SK-N-SH (cell line): Measurements from ENCODE around the gene ZBTB16. TPM values are rescaled to one million over a fixed set of nuclear protein-coding genes. Genes with fewer than 3 reads are reported as not detected.

ENCODE experiments used
- CTCF ChIA-PET: fragments of 300-600, 350-600 bp; formaldehyde crosslinking; extraction: SDS; loops from one replicate; lab custom pipeline; 2021; lab: Yijun Ruan, JAX
- POLR2A ChIA-PET: fragments of 350-600 bp; sonication (Branson Sonifier 250); formaldehyde crosslinking; extraction: SDS; loops from one replicate; lab custom pipeline; 2020; ENCODE audit warnings: antibody characterized with exemption, inconsistent platforms; lab: Yijun Ruan, JAX
- DNase-seq: peaks from one replicate; pipeline ENCODE4 v3.0.0; 2012
- H2AFZ ChIP-seq: fragments of 200-600 bp; sonication (generic); 2 replicates; pipeline ENCODE4 v1.8.1; 2016; ENCODE audit warnings: antibody characterized with exemption, mild to moderate bottlenecking, low read depth
- H3F3A ChIP-seq: fragments of 200-600 bp; sonication (generic); replicated peaks from 2 replicates; pipeline ENCODE3; 2016; ENCODE audit warnings: antibody characterized with exemption, mild to moderate bottlenecking; ENCODE audit not compliant: insufficient read depth
- H3K27ac ChIP-seq, 2 experiments: fragments of 200-500 bp in 1 of 2; fragments of 200-600 bp in 1 of 2; sonication (Bioruptor generic) in 1 of 2; sonication (generic), shearing (Covaris generic) in 1 of 2; 2 replicates each; pipeline versions ENCODE4 v1.5.1 to v1.6.1; 2014 to 2016; ENCODE audit warnings: low read depth in 2 of 2, inconsistent platforms in 1 of 2, low read length in 1 of 2, mild to moderate bottlenecking in 1 of 2, mixed read lengths in 1 of 2
- H3K27me3 ChIP-seq: fragments of 200-600 bp; sonication (generic), shearing (Covaris generic); 2 replicates; pipeline ENCODE4 v1.6.1; 2016; ENCODE audit warnings: mixed run types; ENCODE audit not compliant: insufficient read depth
- H3K36me3 ChIP-seq, 2 experiments: fragments of 200-500 bp in 1 of 2; fragments of 200-600 bp in 1 of 2; sonication (Bioruptor generic) in 1 of 2; sonication (generic) in 1 of 2; replicated peaks in 1 of 2; 2 replicates each; pipeline versions ENCODE3 to v1.5.1; 2014 to 2016; ENCODE audit warnings: low read length in 1 of 2, mild to moderate bottlenecking in 1 of 2; ENCODE audit not compliant: insufficient read depth in 2 of 2, control insufficient read depth in 1 of 2
- H3K4me1 ChIP-seq, 2 experiments: fragments of 200-500 bp in 1 of 2; fragments of 200-600 bp in 1 of 2; sonication (Bioruptor generic) in 1 of 2; sonication (generic), shearing (Covaris generic) in 1 of 2; 2 replicates each; pipeline versions ENCODE4 v1.5.1 to v1.6.1; 2014 to 2016; ENCODE audit warnings: low read depth in 1 of 2, low read length in 1 of 2, mixed run types in 1 of 2; ENCODE audit not compliant: insufficient read depth in 2 of 2, control insufficient read depth in 1 of 2
- H3K4me2 ChIP-seq: fragments of 200-600 bp; sonication (generic), shearing (Covaris generic); 2 replicates; pipeline ENCODE4 v1.6.1; 2017; ENCODE audit warnings: mixed run types
- H3K4me3 ChIP-seq, 2 experiments: fragments of 200-500 bp in 1 of 2; fragments of 200-600 bp in 1 of 2; sonication (Bioruptor generic) in 1 of 2; sonication (generic), shearing (Covaris generic) in 1 of 2; 2 replicates each; pipeline versions ENCODE4 v1.5.1 to v1.8.1; 2014 to 2016; ENCODE audit warnings: low read depth in 2 of 2, inconsistent platforms in 1 of 2, low read length in 1 of 2, mild to moderate bottlenecking in 1 of 2, mixed read lengths in 1 of 2, moderate library complexity in 1 of 2
- H3K79me2 ChIP-seq: fragments of 200-600 bp; sonication (generic); 2 replicates; pipeline ENCODE4 v1.8.1; 2017; ENCODE audit warnings: mild to moderate bottlenecking; ENCODE audit not compliant: insufficient read depth
- H3K9ac ChIP-seq: fragments of 200-600 bp; sonication (generic); 2 replicates; pipeline ENCODE4 v1.6.1; 2017; ENCODE audit warnings: mixed run types
- H3K9me2 ChIP-seq: fragments of 200-600 bp; sonication (generic); 2 replicates; pipeline ENCODE4 v1.6.1; 2017; ENCODE audit warnings: mixed run types
- H3K9me3 ChIP-seq: fragments of 200-600 bp; sonication (generic); 2 replicates; pipeline ENCODE4 v1.6.1; 2017; ENCODE audit warnings: mixed run types, mild to moderate bottlenecking, moderate library complexity
- H4K20me1 ChIP-seq: fragments of 200-600 bp; sonication (generic); 2 replicates; pipeline ENCODE4 v1.6.1; 2017; ENCODE audit warnings: mild to moderate bottlenecking, mixed run types; ENCODE audit not compliant: insufficient read depth
- FOXM1 ChIP-seq: IDR thresholded peaks from 2 replicates; pipeline ENCODE4 v1.4.0; 2012; ENCODE audit warnings: low read depth, mild to moderate bottlenecking
- RAD21 ChIP-seq: IDR thresholded peaks from 2 replicates; pipeline ENCODE4 v1.6.1; 2012; ENCODE audit warnings: mild to moderate bottlenecking, low read length
- REST ChIP-seq: IDR thresholded peaks from 2 replicates; pipeline ENCODE4 v1.6.1; 2012; ENCODE audit warnings: mild to moderate bottlenecking, low read depth, low read length, moderate library complexity
- RXRA ChIP-seq: IDR thresholded peaks from 2 replicates; pipeline ENCODE4 v1.4.0; 2012; ENCODE audit warnings: low read depth, mild to moderate bottlenecking, borderline replicate concordance
- TCF12 ChIP-seq: IDR thresholded peaks from 2 replicates; pipeline ENCODE4 v1.4.0; 2012
- USF2 ChIP-seq: fragments of 150-350 bp; IDR thresholded peaks from 2 replicates; pipeline ENCODE4 v1.6.1; 2017; ENCODE audit warnings: antibody characterized with exemption, low read length, low read depth, borderline replicate concordance
- WGBS: methylation state at CpG from one replicate; pipeline ENCODE4 v1.1.6; 2017; ENCODE audit warnings: low lambda C conversion rate; 5-methylcytosine and 5-hydroxymethylcytosine counted together
- polyA plus RNA-seq, 3 experiments: library from polyadenylated mRNA; depleted of rRNA; stranded (reverse); fragments of >200 nt; gene quantifications; 2 replicates each; pipeline ENCODE4 v1.2.3, GENCODE V29; 2012
- TF ChIP-seq, protein P1 (sequence below): IDR thresholded peaks from 2 replicates; pipeline ENCODE4 v1.4.0; 2012; ENCODE audit warnings: low read depth
- TF ChIP-seq, protein P2 (sequence below): IDR thresholded peaks from 2 replicates; pipeline ENCODE4; 2012

Gene ZBTB16
- polyA plus RNA-seq, 1 of the 3 experiments (the other 2 are of a cell fraction): not detected

DNA sequence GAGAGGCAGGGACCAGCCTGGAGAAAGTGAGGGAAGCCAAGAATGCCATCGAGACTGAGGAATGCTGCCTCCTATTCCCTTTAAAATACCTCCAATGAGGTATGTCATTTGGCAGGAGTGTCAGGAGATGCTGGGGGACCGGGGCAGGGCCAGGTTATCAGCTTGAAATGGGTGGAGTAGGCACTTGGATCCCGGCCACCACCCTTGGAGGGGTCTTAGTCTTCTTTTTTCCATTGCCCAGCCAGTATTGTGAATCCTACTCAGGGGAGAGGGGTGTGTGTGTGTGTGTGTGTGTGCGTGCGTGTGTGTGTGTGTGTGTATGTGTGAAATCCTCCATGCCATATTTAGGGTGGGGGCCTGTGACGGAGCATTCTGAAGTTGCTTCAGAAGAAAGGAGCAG, 116.2 kb downstream of the ZBTB16 start:
- no peak overlapping the region for H3K4me3 ChIP-seq
- no peak for DNase-seq
- H3K9ac ChIP-seq: no peak overlapping the region
- H3F3A ChIP-seq: no peaks in the 10 kb centered on the region
- WGBS: 37% methylated on average over 6 of the region's 6 CpGs
- H3K27ac ChIP-seq: no peak overlapping the region
- H3K9me2 ChIP-seq: no peaks in the 10 kb centered on the region
- ChIA-PET POLR2A (no interaction called here), CTCF (interaction anchor here (1.5 to 13.0 kb wide), 2 partner anchors 86 to 140 kb away, joined by 3 to 93 read pairs; no protein-coding TSS in a partner anchor)
- no peaks in the 10 kb centered on the region for H4K20me1 ChIP-seq
- no peaks in the 10 kb centered on the region for H3K79me2 ChIP-seq
- H3K4me1 ChIP-seq: no peaks in the 10 kb centered on the region; a peak in 1 of 4 replicates
- TF ChIP-seq, protein P1, sequence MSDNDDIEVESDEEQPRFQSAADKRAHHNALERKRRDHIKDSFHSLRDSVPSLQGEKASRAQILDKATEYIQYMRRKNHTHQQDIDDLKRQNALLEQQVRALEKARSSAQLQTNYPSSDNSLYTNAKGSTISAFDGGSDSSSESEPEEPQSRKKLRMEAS: no peak
- TF ChIP-seq FOXM1 (no peak), TCF12 (no peak)
- TF ChIP-seq, protein P2, sequence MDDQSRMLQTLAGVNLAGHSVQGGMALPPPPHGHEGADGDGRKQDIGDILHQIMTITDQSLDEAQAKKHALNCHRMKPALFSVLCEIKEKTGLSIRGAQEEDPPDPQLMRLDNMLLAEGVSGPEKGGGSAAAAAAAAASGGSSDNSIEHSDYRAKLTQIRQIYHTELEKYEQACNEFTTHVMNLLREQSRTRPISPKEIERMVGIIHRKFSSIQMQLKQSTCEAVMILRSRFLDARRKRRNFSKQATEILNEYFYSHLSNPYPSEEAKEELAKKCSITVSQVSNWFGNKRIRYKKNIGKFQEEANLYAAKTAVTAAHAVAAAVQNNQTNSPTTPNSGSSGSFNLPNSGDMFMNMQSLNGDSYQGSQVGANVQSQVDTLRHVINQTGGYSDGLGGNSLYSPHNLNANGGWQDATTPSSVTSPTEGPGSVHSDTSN: no peak
- H3K9me3 ChIP-seq: no peaks in the 10 kb centered on the region
- H3K36me3 ChIP-seq: no peaks in the 10 kb centered on the region
- H3K27me3 ChIP-seq: peaks cover 39% of the 10 kb centered on the region
- no peak overlapping the region for H3K4me2 ChIP-seq
- H2AFZ ChIP-seq: no peak overlapping the region

DNA sequence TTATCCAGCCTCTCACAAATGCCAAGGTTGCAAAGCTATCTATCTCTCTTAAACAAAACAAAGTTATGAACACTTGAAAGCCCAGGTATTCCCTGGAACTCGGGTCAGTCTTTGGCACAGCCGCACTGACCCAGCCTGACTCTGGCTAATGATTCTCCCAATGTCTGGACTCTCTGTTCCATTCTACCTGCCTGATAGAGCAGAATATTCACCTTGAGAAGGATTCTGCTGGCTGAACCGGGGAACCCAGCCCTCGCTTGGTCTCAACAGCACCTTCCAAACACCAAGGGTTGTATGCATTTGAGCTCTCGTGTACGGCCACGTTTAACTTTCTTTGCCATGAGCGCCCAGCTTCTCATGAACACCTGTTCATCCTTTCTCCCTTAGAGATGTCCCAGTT, 116.8 kb downstream of the ZBTB16 start:
- no peaks in the 10 kb centered on the region; a peak in 1 of 4 replicates for H3K4me1 ChIP-seq
- no peaks in the 10 kb centered on the region for H3K9me3 ChIP-seq
- no peak for DNase-seq
- H3K27me3 ChIP-seq: peaks cover 33% of the 10 kb centered on the region
- no peak overlapping the region for H3K4me3 ChIP-seq
- no peak overlapping the region for H2AFZ ChIP-seq
- 66% methylated on average over 8 of the region's 8 CpGs for WGBS
- H3K4me2 ChIP-seq: no peak overlapping the region
- H3K79me2 ChIP-seq: no peaks in the 10 kb centered on the region
- no peaks in the 10 kb centered on the region for H3F3A ChIP-seq
- no peaks in the 10 kb centered on the region for H3K36me3 ChIP-seq
- no peaks in the 10 kb centered on the region for H3K9me2 ChIP-seq
- H4K20me1 ChIP-seq: no peaks in the 10 kb centered on the region
- CTCF ChIA-PET: interaction anchor here (0.5 to 13.0 kb wide), 3 partner anchors 86 to 224 kb away, joined by 3 to 93 read pairs (median 3); no protein-coding TSS in a partner anchor
- no peak for TF ChIP-seq USF2
- TF ChIP-seq RAD21: no peak
- TF ChIP-seq RXRA: no peak
- no peak for TF ChIP-seq REST
- H3K27ac ChIP-seq: no peak overlapping the region
- no peak overlapping the region for H3K9ac ChIP-seq
- POLR2A ChIA-PET: no interaction called here
